Upper lobe of left lung (tissue), 6 donors: Measurements from ENCODE around the gene PFN1. TPM values are rescaled to one million over a fixed set of nuclear protein-coding genes. Genes with fewer than 3 reads are reported as not detected.

Source experiments
- ATAC-seq, 2 donors: fragments of 200-7000 bp; cut with Tn5 transposase; one replicate each; pipeline ENCODE4 v1.9.1; 2022; ENCODE audit warnings: mild to moderate bottlenecking in 2 of 2, moderate library complexity in 2 of 2; ENCODE audit not compliant: low FRiP score in 2 of 2
- DNase-seq, 2 donors: peaks; one replicate each; pipeline ENCODE4 v3.0.0-alpha.2; 2019 to 2020
- H3K27ac ChIP-seq, 4 donors: fragments of 200-600 bp; sonication (generic); one replicate each; pipeline ENCODE4 v1.5.1; 2016 to 2019
- H3K27me3 ChIP-seq, 4 donors: fragments of 200-600 bp; sonication (generic); one replicate each; pipeline ENCODE4 v1.5.1; 2017 to 2019
- H3K36me3 ChIP-seq, 4 donors: fragments of 200-600 bp; sonication (generic); one replicate each; pipeline ENCODE4 v1.5.1; 2016 to 2019
- H3K4me1 ChIP-seq, 4 donors: fragments of 200-600 bp; sonication (generic); one replicate each; pipeline ENCODE4 v1.5.1; 2018 to 2019
- H3K4me3 ChIP-seq, 4 donors: fragments of 200-600 bp; sonication (generic); one replicate each; pipeline ENCODE4 v1.5.1; 2017 to 2019; ENCODE audit warnings: mild to moderate bottlenecking in 2 of 4, moderate library complexity in 1 of 4
- H3K9me3 ChIP-seq, 4 donors: fragments of 200-600 bp; sonication (generic); one replicate each; pipeline ENCODE4 v1.5.1; 2018 to 2019
- EP300 ChIP-seq, 4 donors: sonication (generic); formaldehyde crosslinking; IDR thresholded peaks; one replicate each; pipeline ENCODE4 v1.5.1; 2017; ENCODE audit warnings: antibody characterized with exemption in 4 of 4, control low read depth in 2 of 4
- POLR2A ChIP-seq, 4 donors: fragments of 450-650 bp; IDR thresholded peaks; one replicate each; pipeline ENCODE4 v1.5.1; 2016 to 2017; ENCODE audit warnings: antibody characterized with exemption in 4 of 4, mild to moderate bottlenecking in 2 of 4
- POLR2AphosphoS5 ChIP-seq, 2 donors: sonication (generic); formaldehyde crosslinking; IDR thresholded peaks; one replicate each; pipeline ENCODE4 v1.5.1; 2017; ENCODE audit warnings: antibody characterized with exemption in 2 of 2
- WGBS, 2 donors: methylation state at CpG; one replicate each; pipeline ENCODE4 v1.1.5; 2017 to 2018; 5-methylcytosine and 5-hydroxymethylcytosine counted together
- total RNA-seq, 6 donors: library from RNA; depleted of rRNA in 4 of 6; stranded (reverse); fragments of >200 nt in 4 of 6; gene quantifications; one replicate each; pipeline versions ENCODE4 v1.1.0 to v1.2.1, GENCODE V29; 2016 to 2021
- TF ChIP-seq, protein P1 (sequence below), 6 experiments: fragments of 450-650 bp in 4 of 6; fragments of 200-600 bp in 2 of 6; sonication (generic) in 2 of 6; IDR thresholded peaks; one replicate each; pipeline ENCODE4 v1.5.1; 2016 to 2019; ENCODE audit warnings: antibody characterized with exemption in 6 of 6
- donor health status: DM: no; HTN: no; CAD: no; lungs with moderate emphysema.
- donor health status: DM: no; HTN: yes; CAD: no; lungs with severe emphysema.

Gene PFN1
- total RNA-seq, 6 donors from 2014 or later: 403 to 814 (median 641) TPM

DNA sequence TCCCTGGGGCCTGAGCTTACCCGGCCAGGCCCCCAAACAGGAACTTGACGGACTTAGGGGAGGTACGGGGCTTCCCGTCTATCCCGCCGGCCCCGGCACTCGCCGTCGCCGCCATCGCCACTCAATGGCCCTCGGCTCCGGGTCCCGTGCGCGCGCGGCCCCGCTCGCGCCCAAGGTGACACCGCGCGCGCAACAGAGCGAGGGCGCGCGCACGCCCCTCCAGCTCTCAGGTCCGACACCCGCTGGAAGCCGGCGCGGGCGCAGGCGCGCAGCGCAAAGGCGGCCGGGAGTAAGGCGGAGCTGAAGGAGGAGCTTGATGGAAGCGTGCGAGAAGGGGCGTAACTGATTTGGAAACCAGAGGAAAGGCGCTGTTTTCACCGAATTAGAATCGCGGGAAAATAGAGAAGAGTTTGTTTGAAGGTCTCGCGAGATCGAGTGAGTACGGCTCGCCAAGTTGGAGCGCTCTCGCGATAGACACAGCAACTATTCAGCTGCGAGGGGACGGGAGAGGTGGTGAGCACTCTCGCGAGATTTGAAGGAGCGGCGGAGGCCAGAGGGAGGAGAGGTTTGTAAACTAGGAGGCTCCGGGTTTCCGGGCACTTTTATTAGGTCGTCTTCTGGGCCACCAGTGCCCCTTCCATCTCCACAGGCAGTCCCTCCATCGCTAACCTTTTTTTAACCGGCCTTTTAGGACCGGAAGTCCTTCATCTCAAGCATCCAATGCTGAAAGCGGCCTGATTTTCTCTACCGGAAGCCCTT lies 8.4 kb downstream of the PFN1 start, which contains the start of the genes RNF167 and SLC25A11:
RNF167 (plus strand) TSS at position 473 of the 759 bp plus-strand sequence. CDS start 642 bp downstream, outside the sequence.
SLC25A11 (minus strand) TSS at position 251 of the 759 bp plus-strand sequence; CDS start at position 115, 136 bp downstream.
- 0% methylated on average over 71 of the region's 72 CpGs for WGBS, 2 donors
- Histone ChIP-seq H3K36me3 (peaks cover 18 to 58% (median 46%) of the 10 kb centered on the region in 4 donors), H3K9me3 (no peaks in the 10 kb centered on the region), H3K4me3 (peak within 1 kb of the TSS; percentile 63 to 85 (median 72)), H3K4me1 (peaks cover 42 to 63% (median 53%) of the 10 kb centered on the region in 4 donors), H3K27ac (peak within 1 kb of the TSS; percentile 84 to 99 (median 94)), H3K27me3 (no peaks in the 10 kb centered on the region)
- TF ChIP-seq POLR2A (IDR thresholded peaks at IDR 0.05) (peak in 3 of 4 donors; percentile 26 to 87 (median 54)), POLR2AphosphoS5 (IDR thresholded peaks at IDR 0.05) (peak; percentile 58 to 83), EP300 (IDR thresholded peaks at IDR 0.05) (no peak)
- TF ChIP-seq, protein P1, sequence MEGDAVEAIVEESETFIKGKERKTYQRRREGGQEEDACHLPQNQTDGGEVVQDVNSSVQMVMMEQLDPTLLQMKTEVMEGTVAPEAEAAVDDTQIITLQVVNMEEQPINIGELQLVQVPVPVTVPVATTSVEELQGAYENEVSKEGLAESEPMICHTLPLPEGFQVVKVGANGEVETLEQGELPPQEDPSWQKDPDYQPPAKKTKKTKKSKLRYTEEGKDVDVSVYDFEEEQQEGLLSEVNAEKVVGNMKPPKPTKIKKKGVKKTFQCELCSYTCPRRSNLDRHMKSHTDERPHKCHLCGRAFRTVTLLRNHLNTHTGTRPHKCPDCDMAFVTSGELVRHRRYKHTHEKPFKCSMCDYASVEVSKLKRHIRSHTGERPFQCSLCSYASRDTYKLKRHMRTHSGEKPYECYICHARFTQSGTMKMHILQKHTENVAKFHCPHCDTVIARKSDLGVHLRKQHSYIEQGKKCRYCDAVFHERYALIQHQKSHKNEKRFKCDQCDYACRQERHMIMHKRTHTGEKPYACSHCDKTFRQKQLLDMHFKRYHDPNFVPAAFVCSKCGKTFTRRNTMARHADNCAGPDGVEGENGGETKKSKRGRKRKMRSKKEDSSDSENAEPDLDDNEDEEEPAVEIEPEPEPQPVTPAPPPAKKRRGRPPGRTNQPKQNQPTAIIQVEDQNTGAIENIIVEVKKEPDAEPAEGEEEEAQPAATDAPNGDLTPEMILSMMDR (IDR thresholded peaks at IDR 0.05): peak in 3 of 6 experiments; percentile 7 to 25 (median 19)
- ATAC-seq (peak; percentile 95 to 96), DNase-seq (peak; percentile 97 to 98)

DNA sequence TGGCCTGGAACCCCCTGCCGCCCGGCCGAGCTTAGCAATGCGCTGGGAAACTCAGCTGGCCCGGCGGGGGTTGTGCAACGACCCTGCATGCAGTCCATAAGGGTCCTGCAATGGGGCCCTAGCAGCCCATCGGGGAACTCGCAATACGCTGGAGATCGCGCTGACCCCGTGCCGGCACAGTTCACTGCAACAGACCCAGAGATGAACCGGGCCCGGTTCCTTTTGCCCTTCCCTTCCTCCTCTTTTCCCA lies 8.9 kb downstream of the PFN1 start:
- ATAC-seq: no peak
- H3K4me3 ChIP-seq: peak overlapping the region; percentile 48 to 72 (median 67)
- H3K27me3 ChIP-seq: no peaks in the 10 kb centered on the region
- DNase-seq: peak in 1 of 2 donors; percentile 35
- H3K36me3 ChIP-seq: peaks cover 16 to 53% (median 42%) of the 10 kb centered on the region in 4 donors
- H3K9me3 ChIP-seq: no peaks in the 10 kb centered on the region
- 3 to 6% methylated on average over 6 to 14 of the region's 16 CpGs for WGBS, 2 donors
- peaks cover 37 to 61% (median 48%) of the 10 kb centered on the region in 4 donors for H3K4me1 ChIP-seq
- TF ChIP-seq POLR2A (IDR thresholded peaks at IDR 0.05) (no peak), EP300 (IDR thresholded peaks at IDR 0.05) (no peak), POLR2AphosphoS5 (IDR thresholded peaks at IDR 0.05) (no peak)
- TF ChIP-seq, protein P1 (IDR thresholded peaks at IDR 0.05): no peak
- peak overlapping the region; percentile 84 to 99 (median 94) for H3K27ac ChIP-seq

DNA sequence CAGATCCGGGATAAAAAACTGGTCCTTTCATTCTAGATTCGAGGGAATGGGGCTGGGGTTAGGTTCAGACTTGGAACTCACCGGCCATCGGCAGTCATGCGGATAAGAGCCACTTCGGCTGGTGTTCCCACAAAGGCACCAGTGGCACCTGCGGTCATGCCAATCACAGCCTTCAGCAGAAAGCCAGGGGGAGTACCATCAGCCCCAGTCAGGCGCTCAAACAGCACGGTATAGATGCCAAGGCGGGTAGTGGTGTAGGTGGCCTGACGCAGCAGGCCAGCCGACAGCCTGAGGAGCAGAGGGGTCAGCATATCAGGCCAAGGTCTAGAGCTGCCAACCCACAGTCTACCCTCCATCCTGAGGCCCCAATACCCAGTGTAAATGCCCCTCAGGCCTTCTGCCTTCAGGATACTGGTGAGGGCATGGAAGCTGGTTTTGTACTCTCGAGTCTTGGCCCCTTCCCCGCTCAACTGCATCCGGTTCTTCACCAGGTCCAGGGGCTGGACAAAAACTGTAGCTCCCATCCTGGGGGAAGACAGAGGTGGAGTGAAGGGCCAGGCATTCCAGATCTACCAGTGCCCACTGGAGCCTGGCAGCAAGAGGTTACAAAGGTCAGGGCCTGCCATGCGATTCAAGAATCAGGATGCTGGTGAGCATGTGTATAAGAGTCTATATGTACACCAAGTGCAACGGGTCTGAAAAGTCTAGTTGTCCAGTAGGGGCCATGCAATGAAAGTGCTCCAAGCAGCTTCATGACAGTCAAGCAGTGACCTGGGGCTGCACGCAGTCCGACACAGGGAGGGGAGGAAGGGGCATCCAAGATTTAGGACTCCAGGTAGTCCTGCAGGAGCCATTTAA lies 9.4 kb downstream of the PFN1 start:
- peak overlapping the region; percentile 84 to 99 (median 94) for H3K27ac ChIP-seq
- H3K4me3 ChIP-seq: peak overlapping the region; percentile 48 to 72 (median 67)
- no peaks in the 10 kb centered on the region for H3K27me3 ChIP-seq
- TF ChIP-seq EP300 (IDR thresholded peaks at IDR 0.05) (no peak), POLR2AphosphoS5 (IDR thresholded peaks at IDR 0.05) (no peak), POLR2A (IDR thresholded peaks at IDR 0.05) (no peak)
- TF ChIP-seq, protein P1 (IDR thresholded peaks at IDR 0.05): no peak
- 61 to 68% methylated on average over 15 to 17 of the region's 19 CpGs for WGBS, 2 donors
- H3K36me3 ChIP-seq: peaks cover 16 to 48% (median 37%) of the 10 kb centered on the region in 4 donors
- H3K4me1 ChIP-seq: peaks cover 40 to 61% (median 47%) of the 10 kb centered on the region in 4 donors
- DNase-seq (no peak), ATAC-seq (no peak)
- no peaks in the 10 kb centered on the region for H3K9me3 ChIP-seq

DNA sequence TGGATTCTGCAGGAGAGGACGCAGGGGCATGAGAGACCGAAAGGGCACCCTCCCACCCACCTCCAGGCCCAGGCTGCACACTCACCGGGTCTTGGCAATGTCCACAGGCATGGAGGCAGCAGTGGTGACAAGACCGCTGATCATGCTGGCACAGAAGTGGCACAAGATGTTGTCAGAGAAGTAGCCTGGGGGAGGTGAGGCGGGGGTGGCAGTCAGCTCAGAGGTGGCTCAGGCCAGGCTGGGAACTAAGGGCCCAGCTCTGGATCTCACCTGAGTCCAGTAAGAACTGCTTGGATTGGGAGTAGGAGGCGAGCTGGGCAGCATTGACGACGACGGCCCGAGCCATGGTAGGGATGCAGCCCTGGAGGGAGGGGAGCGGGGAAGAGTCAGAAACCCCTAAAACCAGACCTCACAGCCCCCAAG lies 10.2 kb downstream of the PFN1 start:
- Histone ChIP-seq H3K4me3 (no peak overlapping the region), H3K27me3 (no peaks in the 10 kb centered on the region), H3K4me1 (peaks cover 34 to 57% (median 43%) of the 10 kb centered on the region in 4 donors), H3K36me3 (peaks cover 13 to 39% (median 29%) of the 10 kb centered on the region in 4 donors), H3K9me3 (no peaks in the 10 kb centered on the region), H3K27ac (peak overlapping the region in 1 of 4 donors; percentile 99)
- TF ChIP-seq POLR2AphosphoS5 (IDR thresholded peaks at IDR 0.05): no peak
- TF ChIP-seq, protein P1 (IDR thresholded peaks at IDR 0.05): no peak
- TF ChIP-seq EP300 (IDR thresholded peaks at IDR 0.05): no peak
- TF ChIP-seq POLR2A (IDR thresholded peaks at IDR 0.05): no peak
- ATAC-seq: no peak
- no peak for DNase-seq
- 95 to 97% methylated on average over 11 of the region's 11 CpGs for WGBS, 2 donors
